Glomerular endothelial cell (primary cell): ENCODE data around the gene TMEM59L. TPM values are rescaled to one million over a fixed set of nuclear protein-coding genes. Genes with fewer than 3 reads are reported as not detected.
"Not testable (repeated sequence)": the region's sequence is repeated elsewhere in the genome, so short reads cannot be mapped to it uniquely, and the experiment has no call there.

Experiments
- DNase-seq: peaks from one replicate; pipeline ENCODE4 v3.0.0-alpha.2; 2011; ENCODE audit warnings: low read depth, low spot score; ENCODE audit errors: extremely low read depth
- total RNA-seq: library from RNA; depleted of rRNA; stranded (reverse); fragments of >200 nt; gene quantifications from 2 replicates; pipeline ENCODE4 v1.2.3, GENCODE V29; 2015

Gene TMEM59L
- total RNA-seq, result 1.4 and 1.6 TPM in 2 replicates

GRCh38 chr19:18612772-18613588 lies at the start of gene TMEM59L:
TSS of gene TMEM59L (plus strand) at chr19:18612870. CDS start at chr19:18612959, 89 bp downstream.
- DNase-seq, result no peak

GRCh38 chr19:18566953-18567352 lies 45.7 kb upstream of the TMEM59L start:
- no peak for DNase-seq

GRCh38 chr19:18568367-18568766 lies 44.3 kb upstream of the TMEM59L start:
- no peak for DNase-seq

DNA sequence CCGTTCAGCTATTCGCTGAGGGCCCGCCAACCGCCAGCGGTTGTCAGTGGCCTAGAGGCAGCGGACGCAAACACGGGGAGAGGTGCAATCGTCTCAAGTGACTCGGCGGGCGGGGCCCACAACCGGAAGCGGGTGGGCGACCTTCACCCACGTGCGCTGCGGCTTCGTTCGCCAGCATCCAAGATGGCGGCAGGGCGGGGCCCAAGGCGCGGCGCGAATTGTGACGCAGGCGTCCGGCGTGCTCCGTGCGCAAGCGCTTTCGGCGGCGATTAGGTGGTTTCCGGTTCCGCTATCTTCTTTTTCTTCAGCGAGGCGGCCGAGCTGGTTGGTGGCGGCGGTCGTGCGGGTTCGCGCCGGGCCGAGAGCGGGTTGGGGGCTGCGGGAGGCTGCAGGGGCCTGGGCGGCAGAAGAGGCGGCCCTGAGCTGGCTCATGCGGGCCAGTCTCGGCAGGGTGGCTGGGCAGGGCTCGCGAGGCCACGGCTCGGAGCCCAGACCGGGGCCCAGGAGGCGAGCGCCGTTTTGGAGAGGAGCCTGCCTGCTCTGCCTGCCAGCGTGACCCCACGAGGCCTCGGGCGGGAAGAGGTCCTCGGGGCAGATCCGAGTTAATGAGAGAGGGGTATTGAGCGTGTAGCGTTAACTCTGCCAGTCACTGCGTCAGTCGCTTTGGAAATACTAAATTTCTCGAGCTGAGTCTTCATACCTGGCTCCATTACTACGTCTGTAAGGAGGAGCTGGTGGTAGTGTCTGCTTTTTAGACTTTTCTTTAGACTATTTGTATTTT lies 40.9 kb upstream of the TMEM59L start, which contains the start of gene UBA52:
TSS of gene UBA52 (plus strand) at position 294 of the 781 bp plus-strand sequence. CDS start 1,444 bp downstream, outside the sequence.
- DNase-seq, result peak; percentile 61

- no peak for DNase-seq
Measured at GRCh38 chr19:18574691-18575291, 37.9 kb upstream of the TMEM59L start.

GRCh38 chr19:18576383-18576782 lies 36.3 kb upstream of the TMEM59L start:
- no peak for DNase-seq

GRCh38 chr19:18577365-18577914 lies 35.2 kb upstream of the TMEM59L start:
- no peak for DNase-seq

DNA sequence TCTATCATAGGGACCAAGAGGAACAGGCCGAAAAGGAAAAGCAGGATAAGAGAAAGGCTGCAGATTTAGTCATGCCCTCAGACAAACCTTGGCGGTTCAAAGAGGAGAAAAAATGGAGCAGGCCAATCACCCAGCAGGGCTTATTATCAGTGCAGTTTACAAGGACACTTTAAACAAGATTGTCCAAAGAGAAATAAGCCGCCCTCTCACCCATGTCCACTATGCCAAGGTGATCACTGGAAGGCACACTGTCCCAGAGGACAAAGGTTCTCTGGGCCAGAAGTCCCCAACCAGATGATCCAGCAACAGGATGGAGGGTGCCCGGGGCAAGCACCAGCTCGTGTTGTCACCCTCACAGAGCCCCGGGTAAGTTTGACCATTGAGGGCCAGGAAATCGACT lies 32.4 kb upstream of the TMEM59L start:
- DNase-seq, result no peak

- DNase-seq, result no peak
Measured at GRCh38 chr19:18586306-18586705, 26.4 kb upstream of the TMEM59L start.

DNA sequence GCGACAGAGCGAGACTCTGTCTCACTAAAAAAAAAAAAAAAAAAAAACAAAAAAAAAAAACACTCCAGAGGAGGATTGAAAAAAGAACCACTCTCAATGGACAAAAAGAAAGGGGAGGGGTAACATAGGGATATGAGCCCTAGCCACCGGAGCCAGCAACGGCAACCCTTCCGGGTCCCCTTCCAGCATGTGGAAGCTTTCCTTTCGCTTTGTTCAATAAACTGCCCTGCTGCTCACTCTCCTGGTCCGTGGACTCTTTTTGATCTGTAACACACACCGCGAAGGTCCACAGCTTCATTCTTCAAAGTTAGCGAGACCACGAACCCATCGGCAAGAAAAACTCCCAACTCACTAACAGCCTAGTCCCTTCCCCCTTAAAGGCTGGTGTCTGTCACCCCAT lies 25.1 kb upstream of the TMEM59L start:
- no peak for DNase-seq

GRCh38 chr19:18587962-18588610 lies 24.6 kb upstream of the TMEM59L start:
- no peak for DNase-seq

GRCh38 chr19:18588611-18589379 lies 23.9 kb upstream of the TMEM59L start, which contains the start of gene REX1BD:
TSS of gene REX1BD (plus strand) at chr19:18588798. CDS start at chr19:18588802, 4 bp downstream.
- DNase-seq, result no peak

DNA sequence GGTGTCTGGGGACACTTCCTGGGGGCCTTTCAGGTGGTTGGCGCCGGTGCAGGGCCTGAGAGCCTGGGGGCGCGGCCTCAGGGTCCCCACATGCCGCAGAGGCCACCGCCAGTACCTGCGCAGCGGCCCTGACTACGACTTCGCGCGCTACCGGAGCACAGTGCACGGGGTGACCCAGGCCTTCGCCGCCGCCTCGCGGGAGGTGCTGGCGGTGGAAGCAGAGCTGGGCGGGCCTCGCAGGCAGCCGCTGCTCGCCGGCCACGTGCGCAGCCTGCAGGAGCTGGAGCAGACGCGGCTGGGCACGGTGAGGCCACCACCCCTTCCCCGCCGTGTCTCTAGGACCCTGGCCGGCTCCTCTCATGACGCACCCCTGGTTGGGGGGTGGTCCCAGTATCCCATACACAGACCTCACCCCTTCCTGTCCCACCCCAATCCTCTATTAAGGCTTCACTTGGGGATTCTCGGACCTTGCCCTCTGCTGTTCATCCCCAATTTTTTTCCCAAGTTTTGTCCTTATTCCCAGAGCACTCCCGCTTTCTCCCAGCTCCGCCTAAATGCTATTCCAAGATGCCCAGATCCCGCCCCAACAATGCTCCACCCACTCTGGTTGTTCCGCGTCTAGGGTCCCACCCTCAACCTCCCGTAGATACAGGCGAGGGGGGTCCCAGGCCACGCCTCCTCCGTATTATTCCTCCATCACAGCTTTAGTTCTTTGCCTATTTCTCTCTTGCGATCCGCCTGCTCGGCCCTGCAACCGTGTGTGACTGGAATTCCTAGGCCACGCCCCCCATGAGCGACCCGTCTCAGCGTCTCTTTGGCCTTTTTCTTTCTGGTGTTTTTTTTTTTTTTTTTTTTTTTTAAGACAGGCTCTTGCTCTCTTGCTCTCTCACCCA lies 23.0 kb upstream of the TMEM59L start:
- DNase-seq, result no peak

DNA sequence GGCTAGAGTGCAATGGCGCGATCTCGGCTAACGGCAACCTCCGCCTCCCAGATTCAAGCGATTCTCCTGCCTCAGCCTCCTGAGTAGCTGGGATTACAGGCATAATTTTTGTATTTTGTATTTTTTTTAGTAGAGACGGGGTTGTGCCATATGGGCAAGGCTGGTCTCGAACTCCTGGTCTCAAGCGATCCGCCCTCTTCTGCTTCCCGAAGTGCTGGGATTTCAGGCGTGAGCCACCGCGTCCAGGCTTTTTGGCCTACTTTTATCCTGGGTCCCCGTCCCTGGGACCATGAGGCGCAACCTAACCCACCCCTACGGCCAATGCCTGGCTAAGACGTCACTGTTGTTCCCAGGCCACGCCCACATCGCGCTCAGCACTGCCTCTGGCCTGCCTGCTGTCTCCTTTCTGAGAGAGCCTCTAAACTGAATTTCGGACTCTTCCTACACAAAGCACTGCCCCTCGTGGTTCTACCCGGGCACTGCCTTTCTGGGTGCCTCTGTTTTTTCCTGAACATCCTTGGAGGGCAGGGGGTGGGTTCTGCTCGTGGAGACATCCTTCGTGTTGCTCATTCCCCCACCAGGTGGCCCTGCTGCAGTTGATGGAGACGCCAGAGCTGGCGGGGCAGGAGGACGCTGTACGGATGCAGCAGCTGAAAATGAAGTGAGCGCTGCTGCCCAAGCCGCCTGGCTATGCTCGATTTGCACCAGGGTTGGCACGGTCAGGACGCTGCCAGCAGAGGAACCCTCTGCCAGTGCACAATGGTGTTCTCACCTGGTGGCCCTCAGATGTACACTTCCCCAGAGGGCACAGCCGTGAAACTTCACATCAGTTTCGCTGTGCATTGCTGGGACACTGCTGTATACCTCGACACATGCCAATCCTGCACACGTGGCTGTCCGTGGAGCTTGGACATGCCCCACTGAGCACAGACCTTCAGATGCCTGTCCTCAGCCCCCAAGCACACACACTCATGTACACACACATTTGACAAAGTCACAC lies 22.1 kb upstream of the TMEM59L start:
- no peak for DNase-seq

- no peak for DNase-seq
Measured at GRCh38 chr19:18591735-18592385, 20.8 kb upstream of the TMEM59L start.

DNA sequence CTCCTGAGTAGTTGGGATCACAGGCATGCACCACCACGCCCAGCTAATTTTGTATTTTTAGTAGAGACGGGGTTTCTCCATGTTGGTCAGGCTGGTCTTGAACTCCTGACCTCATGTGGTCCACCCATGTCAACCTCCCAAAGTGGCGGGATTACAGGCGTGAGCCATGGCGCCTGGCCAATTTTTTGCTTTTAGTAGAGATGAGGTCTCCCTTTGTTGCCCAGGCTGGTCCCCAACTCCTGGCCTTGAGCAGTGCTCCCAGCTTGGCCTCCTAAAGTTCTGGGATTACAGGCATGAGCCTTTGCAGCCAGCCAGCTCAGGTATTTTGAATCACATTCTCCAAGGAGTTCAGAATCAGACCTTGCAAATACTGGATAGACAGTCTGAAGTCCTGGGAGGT lies 19.9 kb upstream of the TMEM59L start:
- DNase-seq, result not testable (repeated sequence)
